Muscle layer of duodenum (tissue), 2 donors: ENCODE results near the gene SERTAD3.

Experiments
- H3K27ac ChIP-seq: one replicate; pipeline ENCODE4 v1.7.0; 2013; ENCODE audit warnings: mild to moderate bottlenecking, low read length
- H3K27me3 ChIP-seq: one replicate; pipeline ENCODE4 v1.7.0; 2013; ENCODE audit warnings: low read depth, mild to moderate bottlenecking, control low read depth, low read length
- H3K36me3 ChIP-seq, 2 donors: one replicate each; pipeline ENCODE4 v1.7.0; 2013; ENCODE audit warnings: low read length in 2 of 2, control low read depth in 1 of 2, mild to moderate bottlenecking in 1 of 2; ENCODE audit not compliant: insufficient read depth in 2 of 2, control insufficient read depth in 1 of 2
- H3K4me1 ChIP-seq, 2 donors: one replicate each; pipeline ENCODE4 v1.7.0; 2013; ENCODE audit warnings: low read length in 2 of 2, mild to moderate bottlenecking in 2 of 2, control low read depth in 1 of 2, moderate library complexity in 1 of 2; ENCODE audit not compliant: insufficient read depth in 2 of 2, control insufficient read depth in 1 of 2
- H3K4me3 ChIP-seq, 2 donors: one replicate each; pipeline ENCODE4 v1.7.0; 2013; ENCODE audit warnings: low read length in 2 of 2, low read depth in 1 of 2, mild to moderate bottlenecking in 1 of 2
- H3K9me3 ChIP-seq, 2 donors: one replicate each; pipeline ENCODE4 v1.7.0; 2013; ENCODE audit warnings: low read length in 2 of 2, control low read depth in 1 of 2, mild to moderate bottlenecking in 1 of 2; ENCODE audit not compliant: control insufficient read depth in 1 of 2
- donor health status: healthy.

Gene SERTAD3

GRCh38 chr19:40422748-40423566 is 21.2 kb downstream of the SERTAD3 start:
- peak overlapping the region; percentile 37 for H3K27ac ChIP-seq
- no peaks in the 10 kb centered on the region for H3K27me3 ChIP-seq
- H3K4me3 ChIP-seq, result peak overlapping the region in 1 of 2 donors; percentile 6
- H3K9me3 ChIP-seq, result no peaks in the 10 kb centered on the region
- H3K36me3 ChIP-seq, result peaks cover 9 to 13% of the 10 kb centered on the region in 2 donors
- peaks cover 8 to 23% of the 10 kb centered on the region in 2 donors for H3K4me1 ChIP-seq

- H3K27ac ChIP-seq, result peak overlapping the region; percentile 100
These were observed 22.0 kb downstream of the SERTAD3 start for GRCh38 chr19:40421993-40422747.

GRCh38 chr19:40420766-40421765 is 23.1 kb downstream of the SERTAD3 start:
- Histone ChIP-seq H3K36me3 (peaks cover 9 to 13% of the 10 kb centered on the region in 2 donors), H3K4me1 (peaks cover 12 to 23% of the 10 kb centered on the region in 2 donors), H3K9me3 (no peaks in the 10 kb centered on the region), H3K27me3 (no peaks in the 10 kb centered on the region), H3K27ac (peak overlapping the region; percentile 100), H3K4me3 (peak overlapping the region; percentile 68 to 70)

More at GRCh38 chr19:40421993-40422747, 22.0 kb downstream of the SERTAD3 start:
- Histone ChIP-seq H3K36me3 (peaks cover 9 to 13% of the 10 kb centered on the region in 2 donors), H3K4me3 (peak overlapping the region in 1 of 2 donors; percentile 70), H3K4me1 (peaks cover 12 to 23% of the 10 kb centered on the region in 2 donors), H3K9me3 (no peaks in the 10 kb centered on the region), H3K27me3 (no peaks in the 10 kb centered on the region)

- Histone ChIP-seq H3K27ac (peak overlapping the region; percentile 100), H3K27me3 (no peaks in the 10 kb centered on the region), H3K9me3 (no peaks in the 10 kb centered on the region), H3K4me3 (peak overlapping the region; percentile 68 to 70), H3K36me3 (peaks cover 9 to 13% of the 10 kb centered on the region in 2 donors), H3K4me1 (peaks cover 12 to 23% of the 10 kb centered on the region in 2 donors)
These were observed 23.7 kb downstream of the SERTAD3 start for GRCh38 chr19:40420451-40420765.

GRCh38 chr19:40419780-40420179 is 24.4 kb downstream of the SERTAD3 start:
- H3K27ac ChIP-seq, result no peak overlapping the region
- no peaks in the 10 kb centered on the region for H3K9me3 ChIP-seq
- no peak overlapping the region for H3K4me3 ChIP-seq
- H3K4me1 ChIP-seq, result peaks cover 12 to 23% of the 10 kb centered on the region in 2 donors
- H3K36me3 ChIP-seq, result peaks cover 9 to 13% of the 10 kb centered on the region in 2 donors
- H3K27me3 ChIP-seq, result no peaks in the 10 kb centered on the region

- Histone ChIP-seq H3K4me1 (peaks cover 12 to 23% of the 10 kb centered on the region in 2 donors), H3K4me3 (no peak overlapping the region), H3K27ac (no peak overlapping the region), H3K27me3 (no peaks in the 10 kb centered on the region), H3K9me3 (no peaks in the 10 kb centered on the region), H3K36me3 (peaks cover 9 to 13% of the 10 kb centered on the region in 2 donors)
These were observed 25.0 kb downstream of the SERTAD3 start for GRCh38 chr19:40419066-40419612.

GRCh38 chr19:40418040-40418439 is 26.1 kb downstream of the SERTAD3 start:
- H3K36me3 ChIP-seq, result peaks cover 8 to 10% of the 10 kb centered on the region in 2 donors
- H3K27ac ChIP-seq, result peak overlapping the region; percentile 51
- H3K27me3 ChIP-seq, result no peaks in the 10 kb centered on the region
- H3K4me3 ChIP-seq, result no peak overlapping the region
- no peaks in the 10 kb centered on the region for H3K9me3 ChIP-seq
- H3K4me1 ChIP-seq, result peaks cover 12 to 15% of the 10 kb centered on the region in 2 donors

- Histone ChIP-seq H3K4me3 (no peak overlapping the region), H3K27ac (peak overlapping the region; percentile 51), H3K27me3 (no peaks in the 10 kb centered on the region), H3K4me1 (peaks cover 8 to 11% of the 10 kb centered on the region in 2 donors), H3K9me3 (no peaks in the 10 kb centered on the region), H3K36me3 (peaks cover 4 to 5% of the 10 kb centered on the region in 2 donors)
These were observed 26.5 kb downstream of the SERTAD3 start for GRCh38 chr19:40417643-40417981.

- no peaks in the 10 kb centered on the region for H3K36me3 ChIP-seq
- H3K9me3 ChIP-seq, result no peaks in the 10 kb centered on the region
- H3K4me3 ChIP-seq, result no peak overlapping the region
- peak overlapping the region; percentile 51 for H3K27ac ChIP-seq
- no peaks in the 10 kb centered on the region for H3K27me3 ChIP-seq
- peaks cover 4 to 7% of the 10 kb centered on the region in 2 donors for H3K4me1 ChIP-seq
These were observed 27.1 kb downstream of the SERTAD3 start for GRCh38 chr19:40416918-40417642.

- no peaks in the 10 kb centered on the region for H3K27me3 ChIP-seq
- no peaks in the 10 kb centered on the region for H3K9me3 ChIP-seq
- H3K4me3 ChIP-seq, result no peak overlapping the region
- no peaks in the 10 kb centered on the region for H3K36me3 ChIP-seq
- no peak overlapping the region for H3K27ac ChIP-seq
- peaks cover 0 to 8% of the 10 kb centered on the region in 2 donors for H3K4me1 ChIP-seq
These were observed 28.4 kb downstream of the SERTAD3 start for GRCh38 chr19:40415768-40416167.
